Vagina (tissue), 2 donors: ENCODE results near the gene TRIM34. TPM values are rescaled to one million over a fixed set of nuclear protein-coding genes. Genes with fewer than 3 reads are reported as not detected.

ENCODE experiments used
- DNase-seq, 2 donors: peaks; one replicate each; pipeline ENCODE4 v3.0.0-alpha.2; 2017; ENCODE audit errors: extremely low spot score in 2 of 2
- H3K27ac ChIP-seq: fragments of 200-600 bp; sonication (generic); one replicate; pipeline ENCODE4 v1.5.1; 2019
- H3K27me3 ChIP-seq: fragments of 200-600 bp; sonication (generic); one replicate; pipeline ENCODE4 v1.5.1; 2019
- H3K36me3 ChIP-seq, 2 donors: fragments of 200-600 bp; sonication (generic); one replicate each; pipeline ENCODE4 v1.5.1; 2017 to 2019
- H3K4me1 ChIP-seq: fragments of 200-600 bp; sonication (generic); one replicate; pipeline ENCODE4 v1.5.1; 2019
- H3K4me3 ChIP-seq, 2 donors: fragments of 200-600 bp; sonication (generic); 1 replicate in 1 of 2; 2 replicates in 1 of 2; pipeline ENCODE4 v1.5.1; 2016 to 2019
- H3K9me3 ChIP-seq: fragments of 200-600 bp; sonication (generic); one replicate; pipeline ENCODE4 v1.5.1; 2019
- POLR2A ChIP-seq, 2 donors: fragments of 450-650 bp; IDR thresholded peaks; one replicate each; pipeline ENCODE4 v1.6.1; 2017; ENCODE audit warnings: antibody characterized with exemption in 2 of 2, mild to moderate bottlenecking in 2 of 2, moderate library complexity in 2 of 2
- POLR2AphosphoS5 ChIP-seq, 2 donors: sonication (generic); formaldehyde crosslinking; IDR thresholded peaks; one replicate each; pipeline ENCODE4 v1.9.0; 2017; ENCODE audit warnings: antibody characterized with exemption in 2 of 2, mild to moderate bottlenecking in 2 of 2, low read depth in 1 of 2; ENCODE audit not compliant: insufficient read depth in 1 of 2
- intact Hi-C: fragments of 100-400 bp; cut with DNase I; formaldehyde crosslinking; loops from one replicate; pipeline ENCODE4 v1.15.1; 2023
- total RNA-seq: library from RNA; depleted of rRNA; stranded (reverse); fragments of >200 nt; gene quantifications from one replicate; pipeline ENCODE4 v1.2.3, GENCODE V29; 2016
- TF ChIP-seq, protein P1 (sequence below), 3 experiments: fragments of 450-650 bp in 2 of 3; fragments of 200-600 bp in 1 of 3; sonication (generic) in 1 of 3; IDR thresholded peaks; one replicate each; pipeline ENCODE4 v1.5.1; 2017 to 2019; ENCODE audit warnings: antibody characterized with exemption in 3 of 3, mild to moderate bottlenecking in 2 of 3, moderate library complexity in 2 of 3

The TRIM34 gene
- total RNA-seq, 1 donor from 2014 or later: 6.9 TPM

DNA sequence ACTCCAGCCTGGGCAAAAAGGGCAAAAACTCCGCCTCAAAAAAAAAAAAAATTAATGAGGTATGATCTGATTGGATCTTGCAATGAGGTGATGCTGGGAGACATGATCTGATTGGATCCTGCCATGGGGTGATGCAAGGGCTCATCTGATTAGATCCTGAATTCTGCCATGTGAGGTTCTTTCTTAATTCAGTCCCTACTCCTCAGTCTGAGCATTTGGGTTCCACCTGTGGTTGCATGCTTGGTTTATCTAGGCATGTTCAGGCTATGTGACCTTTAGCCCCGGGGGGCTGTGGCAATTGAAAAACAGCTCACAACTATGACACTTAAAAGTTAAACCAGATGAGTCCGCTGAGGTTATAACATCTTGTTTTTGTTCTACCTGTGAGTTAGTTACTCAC is 33.2 kb upstream of the TRIM34 start:
- no peaks in the 10 kb centered on the region for H3K4me1 ChIP-seq
- TF ChIP-seq, protein P1, sequence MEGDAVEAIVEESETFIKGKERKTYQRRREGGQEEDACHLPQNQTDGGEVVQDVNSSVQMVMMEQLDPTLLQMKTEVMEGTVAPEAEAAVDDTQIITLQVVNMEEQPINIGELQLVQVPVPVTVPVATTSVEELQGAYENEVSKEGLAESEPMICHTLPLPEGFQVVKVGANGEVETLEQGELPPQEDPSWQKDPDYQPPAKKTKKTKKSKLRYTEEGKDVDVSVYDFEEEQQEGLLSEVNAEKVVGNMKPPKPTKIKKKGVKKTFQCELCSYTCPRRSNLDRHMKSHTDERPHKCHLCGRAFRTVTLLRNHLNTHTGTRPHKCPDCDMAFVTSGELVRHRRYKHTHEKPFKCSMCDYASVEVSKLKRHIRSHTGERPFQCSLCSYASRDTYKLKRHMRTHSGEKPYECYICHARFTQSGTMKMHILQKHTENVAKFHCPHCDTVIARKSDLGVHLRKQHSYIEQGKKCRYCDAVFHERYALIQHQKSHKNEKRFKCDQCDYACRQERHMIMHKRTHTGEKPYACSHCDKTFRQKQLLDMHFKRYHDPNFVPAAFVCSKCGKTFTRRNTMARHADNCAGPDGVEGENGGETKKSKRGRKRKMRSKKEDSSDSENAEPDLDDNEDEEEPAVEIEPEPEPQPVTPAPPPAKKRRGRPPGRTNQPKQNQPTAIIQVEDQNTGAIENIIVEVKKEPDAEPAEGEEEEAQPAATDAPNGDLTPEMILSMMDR (IDR thresholded peaks at IDR 0.05): no peak
- TF ChIP-seq POLR2AphosphoS5 (IDR thresholded peaks at IDR 0.05; ENCODE audit: insufficient read depth in 1 of 2, low read depth in 1 of 2) (no peak), POLR2A (IDR thresholded peaks at IDR 0.05) (no peak)
- intact Hi-C loops: no loop called here
- H3K4me3 ChIP-seq: no peak overlapping the region
- no peaks in the 10 kb centered on the region for H3K36me3 ChIP-seq
- DNase-seq: no peak
- H3K9me3 ChIP-seq: no peaks in the 10 kb centered on the region
- no peaks in the 10 kb centered on the region for H3K27me3 ChIP-seq
- no peak overlapping the region for H3K27ac ChIP-seq

GRCh38 chr11:5592615-5593014 is 32.2 kb upstream of the TRIM34 start:
- intact Hi-C loops: no loop called here
- no peak for DNase-seq
- H3K27ac ChIP-seq: no peak overlapping the region
- TF ChIP-seq, protein P1 (IDR thresholded peaks at IDR 0.05): no peak
- TF ChIP-seq POLR2A (IDR thresholded peaks at IDR 0.05): no peak
- no peak for TF ChIP-seq POLR2AphosphoS5 (IDR thresholded peaks at IDR 0.05; ENCODE audit: insufficient read depth in 1 of 2, low read depth in 1 of 2)
- H3K9me3 ChIP-seq: no peaks in the 10 kb centered on the region
- peaks cover 4% of the 10 kb centered on the region for H3K4me1 ChIP-seq
- no peak overlapping the region for H3K4me3 ChIP-seq
- H3K27me3 ChIP-seq: no peaks in the 10 kb centered on the region
- H3K36me3 ChIP-seq: no peaks in the 10 kb centered on the region

- no peaks in the 10 kb centered on the region for H3K27me3 ChIP-seq
- H3K4me1 ChIP-seq: peaks cover 10% of the 10 kb centered on the region
- no peaks in the 10 kb centered on the region for H3K9me3 ChIP-seq
- intact Hi-C loops: no loop called here
- no peak overlapping the region for H3K4me3 ChIP-seq
- H3K36me3 ChIP-seq: no peaks in the 10 kb centered on the region
- no peak for DNase-seq
- TF ChIP-seq POLR2A (IDR thresholded peaks at IDR 0.05) (no peak), POLR2AphosphoS5 (IDR thresholded peaks at IDR 0.05; ENCODE audit: insufficient read depth in 1 of 2, low read depth in 1 of 2) (no peak)
- TF ChIP-seq, protein P1 (IDR thresholded peaks at IDR 0.05): no peak
- no peak overlapping the region for H3K27ac ChIP-seq
Measured at GRCh38 chr11:5593146-5593545, 31.7 kb upstream of the TRIM34 start.

DNA sequence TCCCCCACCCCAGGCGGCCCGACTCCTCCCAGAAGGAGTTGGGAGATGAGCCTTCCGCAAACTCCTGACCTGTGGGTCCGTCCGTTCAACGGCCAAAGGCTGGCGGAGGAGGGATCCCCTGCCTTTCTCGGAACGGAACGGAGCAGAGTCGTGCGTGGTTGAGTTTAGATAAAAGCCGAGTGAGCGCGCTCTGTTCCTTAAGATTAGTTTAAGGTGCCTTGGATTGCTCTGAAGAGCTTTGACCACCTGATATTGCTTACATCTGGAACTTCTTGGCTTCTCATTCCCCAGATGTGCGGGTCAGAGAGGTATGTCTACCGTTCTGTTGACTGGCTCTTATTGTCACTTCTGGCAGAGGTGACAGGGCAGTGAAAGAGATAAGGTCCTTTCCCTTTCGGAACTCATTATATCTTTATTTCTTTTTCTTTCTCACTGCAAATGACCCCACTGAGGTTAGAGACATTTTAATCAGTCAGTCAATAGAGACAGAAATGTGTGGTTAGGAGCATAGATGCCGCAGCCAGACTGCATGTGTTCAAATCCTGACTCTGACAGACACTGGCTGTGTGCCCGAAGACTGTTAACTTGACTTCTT is 28.1 kb upstream of the TRIM34 start, which contains the start of gene TRIM6:
TRIM6 (plus strand) TSS at position 31 of the 595 bp plus-strand sequence; CDS start at position 292, 261 bp downstream.
- H3K4me3 ChIP-seq: peak within 1 kb of the TSS; percentile 50 to 56
- H3K27ac ChIP-seq: peak within 1 kb of the TSS; percentile 81
- no peak for DNase-seq

DNA sequence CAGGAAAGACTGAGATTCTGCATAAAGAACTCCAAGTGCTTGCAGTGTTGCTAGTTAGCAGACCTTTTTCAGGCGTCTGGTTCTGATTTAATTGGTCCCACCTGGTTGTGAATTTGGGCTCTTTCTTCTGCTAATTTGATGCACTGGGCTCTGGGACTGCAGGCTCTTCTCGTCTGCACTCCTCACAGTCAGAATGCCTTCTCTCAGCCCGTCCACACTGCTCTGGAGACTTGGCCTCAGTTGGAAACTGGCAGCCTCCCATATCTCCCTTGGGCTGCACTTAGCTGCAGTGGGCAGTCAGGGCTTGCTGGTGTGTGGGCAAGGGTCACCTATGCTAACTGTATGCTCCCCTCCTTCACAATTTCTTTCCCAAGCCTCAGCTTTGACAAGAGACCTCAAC is 26.8 kb upstream of the TRIM34 start:
- TF ChIP-seq POLR2A (IDR thresholded peaks at IDR 0.05) (no peak), POLR2AphosphoS5 (IDR thresholded peaks at IDR 0.05; ENCODE audit: insufficient read depth in 1 of 2, low read depth in 1 of 2) (no peak)
- TF ChIP-seq, protein P1 (IDR thresholded peaks at IDR 0.05): no peak
- intact Hi-C loops: no loop called here
- Histone ChIP-seq H3K4me1 (peaks cover 28% of the 10 kb centered on the region), H3K27me3 (no peaks in the 10 kb centered on the region), H3K9me3 (no peaks in the 10 kb centered on the region), H3K27ac (no peak overlapping the region), H3K36me3 (no peaks in the 10 kb centered on the region), H3K4me3 (no peak overlapping the region)
- no peak for DNase-seq

More for the DNA sequence above, 28.1 kb upstream of the TRIM34 start, which contains the start of gene TRIM6:
- intact Hi-C loops: no loop called here
- TF ChIP-seq POLR2AphosphoS5 (IDR thresholded peaks at IDR 0.05; ENCODE audit: insufficient read depth in 1 of 2, low read depth in 1 of 2) (no peak), POLR2A (IDR thresholded peaks at IDR 0.05) (no peak)
- TF ChIP-seq, protein P1 (IDR thresholded peaks at IDR 0.05): no peak
- Histone ChIP-seq H3K36me3 (no peaks in the 10 kb centered on the region), H3K4me1 (peaks cover 28% of the 10 kb centered on the region), H3K27me3 (no peaks in the 10 kb centered on the region), H3K9me3 (no peaks in the 10 kb centered on the region)
